GM06990 (cell line): ENCODE data around the gene GRAMD1A.

Experiments used
- DNase-seq: peaks from one replicate; pipeline ENCODE4 v3.0.0-alpha.2; 2011; ENCODE audit not compliant: insufficient read length; ENCODE audit errors: extremely low read depth
- H3K27me3 ChIP-seq: replicated peaks from 2 replicates; pipeline ENCODE4 v1.6.0; 2011; ENCODE audit warnings: low read length; ENCODE audit not compliant: control insufficient read depth, insufficient read depth
- H3K36me3 ChIP-seq: 2 replicates; pipeline ENCODE4 v1.5.1; 2011; ENCODE audit warnings: low read length; ENCODE audit not compliant: control insufficient read depth, insufficient read depth
- H3K4me3 ChIP-seq: replicated peaks from 2 replicates; pipeline ENCODE4 v1.5.1; 2011; ENCODE audit warnings: low read depth, mild to moderate bottlenecking, control low read depth, low read length
- TF ChIP-seq, protein P1 (sequence below): IDR thresholded peaks from 2 replicates; pipeline ENCODE4 v1.5.1; 2011; ENCODE audit warnings: low read length, control low read depth, mild to moderate bottlenecking, inconsistent platforms; ENCODE audit not compliant: insufficient read depth, poor library complexity, severe bottlenecking

The GRAMD1A gene

DNA sequence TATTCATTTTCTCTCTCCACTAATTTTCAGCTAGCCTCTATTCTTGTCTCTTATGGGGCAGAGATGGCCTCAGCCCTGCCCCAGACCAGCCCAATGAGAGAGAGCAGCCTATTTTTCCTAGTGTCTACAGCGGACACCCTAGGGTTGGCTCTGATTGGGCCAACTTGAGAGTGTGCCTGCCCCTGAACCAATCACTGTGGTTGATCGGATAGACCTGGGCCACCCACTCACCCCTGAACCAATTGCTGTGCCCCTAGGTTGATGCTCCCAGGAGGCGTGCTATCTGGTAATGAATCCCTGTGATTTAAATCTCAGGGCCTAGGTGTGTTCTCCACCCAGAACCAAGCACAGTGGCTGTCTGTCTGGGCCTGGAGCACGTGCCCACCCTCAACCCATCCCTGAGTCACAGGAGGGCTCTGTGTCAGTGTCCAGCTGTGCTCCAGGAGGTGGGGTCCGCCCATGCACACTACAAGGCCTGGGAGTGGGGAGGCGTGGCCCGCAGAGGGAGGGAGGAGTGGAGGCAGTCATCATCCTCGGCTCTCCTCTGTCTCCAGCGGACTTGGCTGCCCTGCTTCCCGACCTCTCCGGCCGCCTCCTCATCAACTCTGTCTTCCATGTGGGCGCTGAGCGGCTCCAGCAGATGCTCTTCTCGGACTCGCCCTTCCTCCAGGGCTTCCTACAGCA lies 15.3 kb downstream of the GRAMD1A start:
- Histone ChIP-seq H3K27me3 (no peaks in the 10 kb centered on the region), H3K4me3 (no peak overlapping the region), H3K36me3 (peaks cover 42% of the 10 kb centered on the region)
- DNase-seq: no peak
- TF ChIP-seq, protein P1, sequence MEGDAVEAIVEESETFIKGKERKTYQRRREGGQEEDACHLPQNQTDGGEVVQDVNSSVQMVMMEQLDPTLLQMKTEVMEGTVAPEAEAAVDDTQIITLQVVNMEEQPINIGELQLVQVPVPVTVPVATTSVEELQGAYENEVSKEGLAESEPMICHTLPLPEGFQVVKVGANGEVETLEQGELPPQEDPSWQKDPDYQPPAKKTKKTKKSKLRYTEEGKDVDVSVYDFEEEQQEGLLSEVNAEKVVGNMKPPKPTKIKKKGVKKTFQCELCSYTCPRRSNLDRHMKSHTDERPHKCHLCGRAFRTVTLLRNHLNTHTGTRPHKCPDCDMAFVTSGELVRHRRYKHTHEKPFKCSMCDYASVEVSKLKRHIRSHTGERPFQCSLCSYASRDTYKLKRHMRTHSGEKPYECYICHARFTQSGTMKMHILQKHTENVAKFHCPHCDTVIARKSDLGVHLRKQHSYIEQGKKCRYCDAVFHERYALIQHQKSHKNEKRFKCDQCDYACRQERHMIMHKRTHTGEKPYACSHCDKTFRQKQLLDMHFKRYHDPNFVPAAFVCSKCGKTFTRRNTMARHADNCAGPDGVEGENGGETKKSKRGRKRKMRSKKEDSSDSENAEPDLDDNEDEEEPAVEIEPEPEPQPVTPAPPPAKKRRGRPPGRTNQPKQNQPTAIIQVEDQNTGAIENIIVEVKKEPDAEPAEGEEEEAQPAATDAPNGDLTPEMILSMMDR: no peak

- H3K36me3 ChIP-seq: peaks cover 45% of the 10 kb centered on the region
- no peak overlapping the region for H3K4me3 ChIP-seq
- TF ChIP-seq, protein P1: no peak
- no peaks in the 10 kb centered on the region for H3K27me3 ChIP-seq
- no peak for DNase-seq
These were observed 15.8 kb downstream of the GRAMD1A start for GRCh38 chr19:35015954-35016351.

DNA sequence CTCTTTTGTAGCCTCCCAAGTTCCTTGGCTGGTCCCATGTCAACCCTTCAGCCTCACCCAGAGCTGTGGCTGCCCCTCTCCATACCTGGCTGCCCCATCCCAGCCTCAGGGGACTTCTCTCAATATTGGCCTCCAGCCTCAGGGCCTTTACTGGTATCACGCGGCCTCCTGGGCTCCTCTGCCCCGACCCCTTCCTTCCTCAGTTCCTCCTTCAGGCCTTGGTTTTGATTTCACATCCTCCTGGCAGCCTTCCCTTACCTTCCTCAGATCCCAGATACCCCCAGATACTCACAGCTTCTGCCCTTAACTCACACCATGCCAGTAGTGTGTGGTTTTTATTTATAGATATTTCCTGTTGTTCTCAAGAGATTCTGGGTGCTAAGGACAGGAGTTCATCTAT lies 17.4 kb downstream of the GRAMD1A start:
- Histone ChIP-seq H3K36me3 (peaks cover 43% of the 10 kb centered on the region), H3K4me3 (no peak overlapping the region), H3K27me3 (no peaks in the 10 kb centered on the region)
- TF ChIP-seq, protein P1: no peak
- DNase-seq: no peak

GRCh38 chr19:35018379-35018778 lies 18.3 kb downstream of the GRAMD1A start:
- H3K36me3 ChIP-seq: peaks cover 47% of the 10 kb centered on the region
- DNase-seq: no peak
- TF ChIP-seq, protein P1: no peak
- H3K27me3 ChIP-seq: no peaks in the 10 kb centered on the region
- H3K4me3 ChIP-seq: no peak overlapping the region

GRCh38 chr19:35019144-35019543 lies 19.0 kb downstream of the GRAMD1A start:
- peaks cover 47% of the 10 kb centered on the region for H3K36me3 ChIP-seq
- DNase-seq: no peak
- TF ChIP-seq, protein P1: no peak
- H3K4me3 ChIP-seq: no peak overlapping the region
- no peaks in the 10 kb centered on the region for H3K27me3 ChIP-seq

- Histone ChIP-seq H3K27me3 (no peaks in the 10 kb centered on the region), H3K36me3 (peaks cover 46% of the 10 kb centered on the region), H3K4me3 (no peak overlapping the region)
- DNase-seq: no peak
- TF ChIP-seq, protein P1: no peak
These were observed 20.9 kb downstream of the GRAMD1A start for GRCh38 chr19:35021016-35021415.
